Keratinocyte (primary cell): ENCODE data around the gene GPR137.

Experiments
- EZH2 ChIP-seq: IDR thresholded peaks from one replicate; pipeline ENCODE4 v1.6.1; 2012; ENCODE audit warnings: inconsistent platforms, mild to moderate bottlenecking, low read length, moderate library complexity
- TF ChIP-seq, protein P1 (sequence below), 3 experiments: IDR thresholded peaks in 1 of 3; conservative IDR thresholded peaks in 1 of 3; optimal IDR thresholded peaks in 1 of 3; 2 replicates in 2 of 3; 3 replicates in 1 of 3; pipeline versions ENCODE3 to v1.5.1; 2011; ENCODE audit warnings: low read length in 3 of 3, mild to moderate bottlenecking in 3 of 3, moderate library complexity in 2 of 3, control low read depth in 1 of 3, inconsistent platforms in 1 of 3; ENCODE audit not compliant: insufficient read depth in 2 of 3; ENCODE audit errors: extremely low read depth in 1 of 3

DNA sequence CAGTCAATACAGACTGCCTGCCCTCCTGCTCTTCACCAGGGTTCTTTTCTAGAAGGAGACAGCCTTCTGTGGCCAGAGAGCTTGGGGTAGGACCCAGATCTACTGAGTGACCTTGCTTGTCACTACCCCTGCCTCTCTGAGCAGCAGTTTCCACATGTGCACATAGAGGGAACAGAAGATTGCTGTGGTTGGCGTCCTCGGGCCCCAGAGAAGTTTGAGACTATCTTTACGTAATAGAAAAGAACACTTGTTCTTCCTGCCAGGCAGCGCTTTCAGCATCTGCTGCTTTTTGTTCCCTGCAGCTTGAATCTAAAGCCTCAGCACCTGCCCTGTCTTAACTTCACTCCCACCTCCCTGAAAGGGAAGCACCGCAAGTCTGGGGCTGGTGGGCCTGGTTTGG is 46.6 kb upstream of the GPR137 start:
- TF ChIP-seq EZH2 = no peak
- TF ChIP-seq, protein P1, sequence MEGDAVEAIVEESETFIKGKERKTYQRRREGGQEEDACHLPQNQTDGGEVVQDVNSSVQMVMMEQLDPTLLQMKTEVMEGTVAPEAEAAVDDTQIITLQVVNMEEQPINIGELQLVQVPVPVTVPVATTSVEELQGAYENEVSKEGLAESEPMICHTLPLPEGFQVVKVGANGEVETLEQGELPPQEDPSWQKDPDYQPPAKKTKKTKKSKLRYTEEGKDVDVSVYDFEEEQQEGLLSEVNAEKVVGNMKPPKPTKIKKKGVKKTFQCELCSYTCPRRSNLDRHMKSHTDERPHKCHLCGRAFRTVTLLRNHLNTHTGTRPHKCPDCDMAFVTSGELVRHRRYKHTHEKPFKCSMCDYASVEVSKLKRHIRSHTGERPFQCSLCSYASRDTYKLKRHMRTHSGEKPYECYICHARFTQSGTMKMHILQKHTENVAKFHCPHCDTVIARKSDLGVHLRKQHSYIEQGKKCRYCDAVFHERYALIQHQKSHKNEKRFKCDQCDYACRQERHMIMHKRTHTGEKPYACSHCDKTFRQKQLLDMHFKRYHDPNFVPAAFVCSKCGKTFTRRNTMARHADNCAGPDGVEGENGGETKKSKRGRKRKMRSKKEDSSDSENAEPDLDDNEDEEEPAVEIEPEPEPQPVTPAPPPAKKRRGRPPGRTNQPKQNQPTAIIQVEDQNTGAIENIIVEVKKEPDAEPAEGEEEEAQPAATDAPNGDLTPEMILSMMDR (optimal IDR thresholded peaks at IDR 0.05 in 1 of 3, IDR thresholded peaks at IDR 0.05 in 1 of 3, conservative IDR thresholded peaks at IDR 0.05 in 1 of 3; ENCODE audit: extremely low read depth in 1 of 3, insufficient read depth in 2 of 3, low read length in 3 of 3) = no peak
